Mesothelial cell of epicardium (in vitro differentiated cells): Measurements from ENCODE around the gene CHD1. TPM values are rescaled to one million over a fixed set of nuclear protein-coding genes. Genes with fewer than 3 reads are reported as not detected.

Experiments
- DNase-seq, 2 experiments: peaks; one replicate each; pipeline ENCODE4 v3.0.0; 2021; ENCODE audit warnings: low spot score in 2 of 2; ENCODE audit not compliant: unreplicated experiment in 2 of 2
- H3K27ac Mint-ChIP-seq: 2 replicates; pipeline ENCODE4 v1.8.0; 2021; ENCODE audit warnings: mixed read lengths
- H3K27me3 Mint-ChIP-seq: 2 replicates; pipeline ENCODE4 v1.8.0; 2021; ENCODE audit warnings: low read depth, mixed read lengths
- H3K36me3 Mint-ChIP-seq: 2 replicates; pipeline ENCODE4 v1.8.0; 2021; ENCODE audit warnings: mixed read lengths
- H3K4me1 Mint-ChIP-seq: 2 replicates; pipeline ENCODE4 v1.8.0; 2021; ENCODE audit warnings: mixed read lengths
- H3K4me3 Mint-ChIP-seq: 2 replicates; pipeline ENCODE4 v1.8.0; 2021; ENCODE audit warnings: mild to moderate bottlenecking, moderate library complexity, mixed read lengths
- H3K9me3 Mint-ChIP-seq: 2 replicates; pipeline ENCODE4 v1.8.0; 2021; ENCODE audit warnings: mixed read lengths
- CTCF ChIP-seq: fragments of 200-600 bp; sonication (generic); IDR thresholded peaks from one replicate; pipeline ENCODE4 v1.5.0; 2021; ENCODE audit warnings: antibody characterized with exemption; ENCODE audit not compliant: unreplicated experiment
- total RNA-seq: library from RNA; stranded (reverse); gene quantifications from 3 replicates; pipeline ENCODE4 v1.2.1, GENCODE V29; 2021

The CHD1 gene
- total RNA-seq, 1 donor from 2014 or later, result 47.8 TPM

DNA sequence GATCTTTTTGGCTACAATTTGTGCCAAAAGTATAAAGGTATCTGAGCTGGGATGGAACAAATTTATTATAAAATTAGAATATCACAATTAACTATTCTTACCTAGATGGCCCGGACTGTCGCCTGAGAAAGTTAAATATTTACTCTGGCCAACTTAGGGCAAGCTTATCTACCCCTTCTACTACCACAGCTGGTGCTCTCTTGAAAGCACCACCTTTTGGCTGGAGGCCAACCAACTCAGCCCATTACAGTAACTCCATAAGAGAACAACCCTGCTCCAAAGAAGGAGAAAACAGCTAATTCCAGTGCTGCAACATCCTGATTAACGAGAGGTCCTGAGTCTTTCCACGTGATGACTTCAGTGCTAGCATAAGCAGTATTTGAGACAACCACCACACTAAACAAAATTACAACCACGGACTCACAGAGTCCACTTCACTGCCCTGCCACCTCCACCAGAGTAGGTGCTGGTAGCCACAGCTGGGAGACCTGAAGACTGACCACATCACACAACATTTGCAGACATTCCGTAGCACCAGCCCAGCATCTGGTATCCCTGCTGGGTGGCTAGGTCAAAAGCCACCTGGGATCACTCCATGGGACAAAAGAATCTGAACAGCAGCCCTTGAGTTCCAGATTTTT is 112.1 kb downstream of the CHD1 start:
- no peak for TF ChIP-seq CTCF
- Mint-ChIP-seq H3K36me3 (peaks cover 8% of the 10 kb centered on the region), H3K4me3 (no peak overlapping the region), H3K4me1 (no peaks in the 10 kb centered on the region), H3K27ac (no peak overlapping the region), H3K27me3 (no peaks in the 10 kb centered on the region), H3K9me3 (peaks cover 21% of the 10 kb centered on the region)
- DNase-seq, result no peak

GRCh38 chr5:98813755-98814154 is 115.1 kb downstream of the CHD1 start:
- H3K9me3 Mint-ChIP-seq, result peaks cover 8% of the 10 kb centered on the region
- H3K4me1 Mint-ChIP-seq, result no peaks in the 10 kb centered on the region
- H3K27ac Mint-ChIP-seq, result no peak overlapping the region
- no peaks in the 10 kb centered on the region for H3K36me3 Mint-ChIP-seq
- no peaks in the 10 kb centered on the region for H3K27me3 Mint-ChIP-seq
- DNase-seq, result no peak
- no peak for TF ChIP-seq CTCF
- no peak overlapping the region for H3K4me3 Mint-ChIP-seq

DNA sequence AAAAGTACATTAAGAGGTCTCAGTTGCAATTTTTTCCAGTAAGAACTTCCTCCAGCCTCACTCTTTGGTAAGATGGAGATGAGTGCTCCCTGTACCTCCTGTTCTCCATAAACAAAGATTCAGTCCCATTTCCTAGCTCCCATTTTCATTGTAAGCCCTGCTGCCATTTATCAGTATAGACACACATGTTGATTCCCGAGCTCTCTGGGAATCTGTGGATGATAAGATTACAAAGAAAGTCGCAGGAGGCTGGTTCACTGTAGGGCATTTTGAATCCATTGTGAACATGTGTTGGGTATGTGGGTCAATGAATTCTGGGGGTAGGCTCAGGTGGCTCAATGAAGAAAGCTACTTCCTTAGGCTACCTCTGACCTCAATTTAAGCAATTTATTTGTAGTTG is 118.6 kb downstream of the CHD1 start:
- H3K36me3 Mint-ChIP-seq, result peaks cover 11% of the 10 kb centered on the region
- H3K4me3 Mint-ChIP-seq, result no peak overlapping the region

DNA sequence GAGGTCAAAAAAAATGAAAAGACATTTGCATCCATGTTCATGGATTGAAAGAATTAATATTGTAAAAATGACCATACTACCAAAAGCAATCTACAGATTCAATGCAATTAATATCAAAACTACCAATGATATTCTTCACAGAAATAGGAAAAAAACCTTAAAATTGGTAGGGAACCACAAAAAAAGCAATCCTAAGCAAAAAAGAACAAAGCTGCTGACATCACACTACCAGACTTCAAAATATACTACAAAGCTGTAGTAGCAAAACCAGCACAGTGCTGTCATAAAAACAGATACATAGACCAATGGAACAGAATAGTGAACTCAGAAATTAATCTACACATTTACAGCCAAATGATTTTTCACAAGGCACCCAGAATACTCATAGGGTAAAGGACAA is 121.0 kb downstream of the CHD1 start:
- Mint-ChIP-seq H3K36me3 (peaks cover 13% of the 10 kb centered on the region), H3K4me3 (no peak overlapping the region), H3K4me1 (no peaks in the 10 kb centered on the region), H3K9me3 (peaks cover 41% of the 10 kb centered on the region), H3K27ac (no peak overlapping the region), H3K27me3 (no peaks in the 10 kb centered on the region)
- DNase-seq, result no peak
- no peak for TF ChIP-seq CTCF

More for the DNA sequence above, 118.6 kb downstream of the CHD1 start:
- peaks cover 38% of the 10 kb centered on the region for H3K9me3 Mint-ChIP-seq
- H3K27me3 Mint-ChIP-seq, result no peaks in the 10 kb centered on the region
- TF ChIP-seq CTCF, result no peak
- no peaks in the 10 kb centered on the region for H3K4me1 Mint-ChIP-seq
- no peak for DNase-seq
- H3K27ac Mint-ChIP-seq, result no peak overlapping the region

- Mint-ChIP-seq H3K27me3 (no peaks in the 10 kb centered on the region), H3K36me3 (peaks cover 13% of the 10 kb centered on the region), H3K9me3 (peaks cover 37% of the 10 kb centered on the region), H3K4me3 (no peak overlapping the region), H3K4me1 (no peaks in the 10 kb centered on the region), H3K27ac (no peak overlapping the region)
- TF ChIP-seq CTCF, result no peak
- no peak for DNase-seq
Observed at GRCh38 chr5:98805070-98805469, 123.7 kb downstream of the CHD1 start.

DNA sequence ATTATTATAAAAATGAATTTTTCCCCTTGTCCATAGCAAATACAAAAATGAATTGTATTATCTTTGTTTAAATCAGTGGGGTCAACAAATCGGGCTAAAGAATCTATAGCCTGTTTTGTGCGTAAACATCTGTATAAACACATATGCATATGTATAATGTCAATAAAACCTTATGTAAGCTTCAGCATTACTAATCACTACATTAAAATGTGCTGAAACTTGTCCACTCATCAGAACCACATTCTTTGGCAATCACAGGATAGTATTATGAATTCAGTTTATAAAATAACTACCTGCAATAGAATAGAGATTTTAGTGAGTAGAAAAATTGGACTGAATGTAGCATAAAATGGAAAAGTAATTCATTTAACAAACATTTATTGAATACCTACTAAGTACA is 124.7 kb downstream of the CHD1 start:
- no peaks in the 10 kb centered on the region for H3K4me1 Mint-ChIP-seq
- H3K4me3 Mint-ChIP-seq, result no peak overlapping the region
- DNase-seq, result no peak
- H3K27ac Mint-ChIP-seq, result no peak overlapping the region
- no peak for TF ChIP-seq CTCF
- H3K36me3 Mint-ChIP-seq, result peaks cover 13% of the 10 kb centered on the region
- no peaks in the 10 kb centered on the region for H3K27me3 Mint-ChIP-seq
- peaks cover 36% of the 10 kb centered on the region for H3K9me3 Mint-ChIP-seq
